GM19239 (cell line): ENCODE results near the gene SGMS1.
"Not testable (repeated sequence)": the region's sequence is repeated elsewhere in the genome, so short reads cannot be mapped to it uniquely, and the experiment has no call there.

Source experiments
- DNase-seq: peaks from one replicate; pipeline ENCODE4 v3.0.0; 2011; ENCODE audit warnings: low spot score; ENCODE audit not compliant: insufficient read length
- FAIRE-seq: peaks from 2 replicates; lab custom pipeline; 2011; peaks lifted over from hg19 to GRCh38; lab: Jason Lieb, UNC

The SGMS1 gene

GRCh38 chr10:50586740-50587088 is 37.0 kb downstream of the SGMS1 start:
- FAIRE-seq (no peak), DNase-seq (no peak)

- DNase-seq (no peak), FAIRE-seq (no peak)
Measured at GRCh38 chr10:50585921-50586739, 37.6 kb downstream of the SGMS1 start.

GRCh38 chr10:50582766-50583762 is 40.7 kb downstream of the SGMS1 start:
- FAIRE-seq (peak; percentile 71), DNase-seq (no peak)

GRCh38 chr10:50582046-50582445 is 41.7 kb downstream of the SGMS1 start:
- DNase-seq (no peak), FAIRE-seq (no peak)

GRCh38 chr10:50580262-50580891 is 43.4 kb downstream of the SGMS1 start:
- DNase-seq (no peak), FAIRE-seq (no peak)

GRCh38 chr10:50579491-50580261 is 44.1 kb downstream of the SGMS1 start:
- peak; percentile 4 for FAIRE-seq
- DNase-seq, result no peak

- FAIRE-seq (no peak), DNase-seq (no peak)
Measured at GRCh38 chr10:50578949-50579348, 44.8 kb downstream of the SGMS1 start.

- DNase-seq (no peak), FAIRE-seq (peak; percentile 58)
Measured at GRCh38 chr10:50577681-50578350, 45.9 kb downstream of the SGMS1 start.

- no peak for FAIRE-seq
- DNase-seq, result no peak
Measured at GRCh38 chr10:50577010-50577409, 46.7 kb downstream of the SGMS1 start.

- FAIRE-seq (no peak), DNase-seq (no peak)
Measured at GRCh38 chr10:50576245-50576815, 47.4 kb downstream of the SGMS1 start.

GRCh38 chr10:50575477-50576244 is 48.1 kb downstream of the SGMS1 start:
- DNase-seq, result no peak
- peak; percentile 26 for FAIRE-seq

- FAIRE-seq, result no peak
Measured at GRCh38 chr10:50574931-50575330, 48.8 kb downstream of the SGMS1 start.

GRCh38 chr10:50574305-50574704 is 49.5 kb downstream of the SGMS1 start:
- FAIRE-seq, result peak; percentile 37

More at GRCh38 chr10:50574931-50575330, 48.8 kb downstream of the SGMS1 start:
- DNase-seq, result no peak

GRCh38 chr10:50572017-50572491 is 51.7 kb downstream of the SGMS1 start:
- DNase-seq (no peak), FAIRE-seq (no peak)

More at GRCh38 chr10:50574305-50574704, 49.5 kb downstream of the SGMS1 start:
- no peak for DNase-seq

GRCh38 chr10:50568750-50569149 is 55.0 kb downstream of the SGMS1 start:
- not testable (repeated sequence) for FAIRE-seq

GRCh38 chr10:50567384-50567783 is 56.4 kb downstream of the SGMS1 start:
- DNase-seq (no peak), FAIRE-seq (peak; percentile 72)

More at GRCh38 chr10:50568750-50569149, 55.0 kb downstream of the SGMS1 start:
- DNase-seq, result not testable (repeated sequence)

- FAIRE-seq (no peak), DNase-seq (no peak)
Measured at GRCh38 chr10:50566150-50566549, 57.6 kb downstream of the SGMS1 start.
